ENCODE measurements around the gene GALR3. TPM values are rescaled to one million over a fixed set of nuclear protein-coding genes. Genes with fewer than 3 reads are reported as not detected.
A peak's percentile ranks its signal among the peaks of the same experiment; 100 is the strongest.

GALR3 gene
- polyA plus RNA-seq, 3 donors: not detected

- 98% methylated on average over 14 of the region's 16 CpGs for WGBS (ENCODE audit: insufficient coverage)
- H3K9me3 Mint-ChIP-seq: no peaks in the 10 kb centered on the region
- no peaks in the 10 kb centered on the region for H3K27me3 Mint-ChIP-seq (ENCODE audit: low read depth in 3 of 3)
- TF ChIP-seq CTCF (IDR thresholded peaks at IDR 0.05): no peak
- Histone ChIP-seq H3K4me1 (ENCODE audit: control insufficient read depth in 1 of 2, insufficient read depth in 2 of 2, low read length in 2 of 2) (no peaks in the 10 kb centered on the region), H3K36me3 (replicated peaks in 1 of 2; ENCODE audit: control insufficient read depth in 1 of 2, insufficient read depth in 2 of 2, low read length in 2 of 2) (peaks cover 43 to 63% of the 10 kb centered on the region in 2 donors), H3K9ac (ENCODE audit: insufficient read depth, low read length, poor library complexity, severe bottlenecking) (no peak overlapping the region), H3K4me3 (replicated peaks in 1 of 3; ENCODE audit: low read depth in 2 of 3, low read length in 3 of 3) (no peak overlapping the region), H3K4me2 (replicated peaks; ENCODE audit: extremely low read depth, low read length, poor library complexity, severe bottlenecking) (no peak overlapping the region), H3K9me3 (replicated peaks in 1 of 2; ENCODE audit: control insufficient read depth in 1 of 2, insufficient read depth in 1 of 2, low read length in 2 of 2) (no peaks in the 10 kb centered on the region), H2AFZ (ENCODE audit: insufficient read depth, low read depth, low read length, poor library complexity, severe bottlenecking) (no peak overlapping the region), H4K20me1 (ENCODE audit: insufficient read depth, low read length) (no peaks in the 10 kb centered on the region), H3K27ac (ENCODE audit: low read depth in 1 of 2, low read length in 2 of 2) (no peak overlapping the region), H3K27me3 (ENCODE audit: control insufficient read depth in 2 of 2, insufficient read depth in 2 of 2, low read length in 2 of 2) (no peaks in the 10 kb centered on the region), H3K79me2 (ENCODE audit: insufficient read depth, low read length) (no peaks in the 10 kb centered on the region)
- no peak overlapping the region for H3K4me3 Mint-ChIP-seq
- H3K27ac Mint-ChIP-seq: peak overlapping the region in 1 of 7 donors; percentile 35
- intact Hi-C loops (cut with micrococcal nuclease): no loop called here
- no peaks in the 10 kb centered on the region for H3K4me1 Mint-ChIP-seq
- peaks cover 58 to 72% of the 10 kb centered on the region in 2 donors for H3K36me3 Mint-ChIP-seq
- DNase-seq: no peak
Observed at GRCh38 chr22:37832022-37832857, 9.1 kb downstream of the GALR3 start.

GRCh38 chr22:37842015-37842793 lies 19.0 kb downstream of the GALR3 start:
- H3K27ac Mint-ChIP-seq: no peak overlapping the region
- peak overlapping the region in 1 of 3 experiments; percentile 87 for H3K4me3 ChIP-seq (replicated peaks in 1 of 3; ENCODE audit: low read depth in 2 of 3, low read length in 3 of 3)
- no peak overlapping the region for H2AFZ ChIP-seq (ENCODE audit: insufficient read depth, low read depth, low read length, poor library complexity, severe bottlenecking)
- no peaks in the 10 kb centered on the region for H4K20me1 ChIP-seq (ENCODE audit: insufficient read depth, low read length)
- TF ChIP-seq CTCF (IDR thresholded peaks at IDR 0.05): no peak
- no peak overlapping the region for H3K9ac ChIP-seq (ENCODE audit: insufficient read depth, low read length, poor library complexity, severe bottlenecking)
- peaks cover 24% of the 10 kb centered on the region for H3K79me2 ChIP-seq (ENCODE audit: insufficient read depth, low read length)
- no peaks in the 10 kb centered on the region for H3K27me3 Mint-ChIP-seq (ENCODE audit: low read depth in 3 of 3)
- 84% methylated on average over 8 of the region's 10 CpGs for WGBS (ENCODE audit: insufficient coverage)
- intact Hi-C loops (cut with micrococcal nuclease): loop anchor here (10.0 kb wide), 2 partner anchors 97 to 167 kb away; partner anchors contain the start of gene LGALS1 (in 1 of the 2)
- H3K27me3 ChIP-seq (ENCODE audit: control insufficient read depth in 2 of 2, insufficient read depth in 2 of 2, low read length in 2 of 2): no peaks in the 10 kb centered on the region
- H3K36me3 ChIP-seq (replicated peaks in 1 of 2; ENCODE audit: control insufficient read depth in 1 of 2, insufficient read depth in 2 of 2, low read length in 2 of 2): peaks cover 21 to 27% of the 10 kb centered on the region in 2 donors
- no peaks in the 10 kb centered on the region for H3K9me3 ChIP-seq (replicated peaks in 1 of 2; ENCODE audit: control insufficient read depth in 1 of 2, insufficient read depth in 1 of 2, low read length in 2 of 2)
- H3K4me1 Mint-ChIP-seq: peaks cover 19% of the 10 kb centered on the region
- DNase-seq: no peak
- H3K27ac ChIP-seq (ENCODE audit: low read depth in 1 of 2, low read length in 2 of 2): no peak overlapping the region
- H3K4me3 Mint-ChIP-seq: no peak overlapping the region
- H3K4me1 ChIP-seq (ENCODE audit: control insufficient read depth in 1 of 2, insufficient read depth in 2 of 2, low read length in 2 of 2): peaks cover 13 to 14% of the 10 kb centered on the region in 2 donors
- H3K36me3 Mint-ChIP-seq: peaks cover 15 to 29% of the 10 kb centered on the region in 2 donors
- no peak overlapping the region for H3K4me2 ChIP-seq (replicated peaks; ENCODE audit: extremely low read depth, low read length, poor library complexity, severe bottlenecking)
- H3K9me3 Mint-ChIP-seq: peaks cover 0 to 5% (median 3%) of the 10 kb centered on the region in 7 donors

Data from CD14-positive monocyte (primary cell).